AG09319 (cell line): ENCODE data around the gene DCLK3.

Experiments used
- DNase-seq: peaks from one replicate; pipeline ENCODE4 v3.0.0-alpha.2; 2010; ENCODE audit warnings: low read depth; ENCODE audit errors: extremely low read depth
- TF ChIP-seq, protein P1 (sequence below): IDR thresholded peaks from 2 replicates; pipeline ENCODE4 v1.5.1; 2011; ENCODE audit warnings: low read depth, mild to moderate bottlenecking, inconsistent platforms, low read length, moderate library complexity

The DCLK3 gene

GRCh38 chr3:36743826-36744225 is 20.5 kb downstream of the DCLK3 start:
- TF ChIP-seq, protein P1, sequence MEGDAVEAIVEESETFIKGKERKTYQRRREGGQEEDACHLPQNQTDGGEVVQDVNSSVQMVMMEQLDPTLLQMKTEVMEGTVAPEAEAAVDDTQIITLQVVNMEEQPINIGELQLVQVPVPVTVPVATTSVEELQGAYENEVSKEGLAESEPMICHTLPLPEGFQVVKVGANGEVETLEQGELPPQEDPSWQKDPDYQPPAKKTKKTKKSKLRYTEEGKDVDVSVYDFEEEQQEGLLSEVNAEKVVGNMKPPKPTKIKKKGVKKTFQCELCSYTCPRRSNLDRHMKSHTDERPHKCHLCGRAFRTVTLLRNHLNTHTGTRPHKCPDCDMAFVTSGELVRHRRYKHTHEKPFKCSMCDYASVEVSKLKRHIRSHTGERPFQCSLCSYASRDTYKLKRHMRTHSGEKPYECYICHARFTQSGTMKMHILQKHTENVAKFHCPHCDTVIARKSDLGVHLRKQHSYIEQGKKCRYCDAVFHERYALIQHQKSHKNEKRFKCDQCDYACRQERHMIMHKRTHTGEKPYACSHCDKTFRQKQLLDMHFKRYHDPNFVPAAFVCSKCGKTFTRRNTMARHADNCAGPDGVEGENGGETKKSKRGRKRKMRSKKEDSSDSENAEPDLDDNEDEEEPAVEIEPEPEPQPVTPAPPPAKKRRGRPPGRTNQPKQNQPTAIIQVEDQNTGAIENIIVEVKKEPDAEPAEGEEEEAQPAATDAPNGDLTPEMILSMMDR, result no peak
- no peak for DNase-seq

DNA sequence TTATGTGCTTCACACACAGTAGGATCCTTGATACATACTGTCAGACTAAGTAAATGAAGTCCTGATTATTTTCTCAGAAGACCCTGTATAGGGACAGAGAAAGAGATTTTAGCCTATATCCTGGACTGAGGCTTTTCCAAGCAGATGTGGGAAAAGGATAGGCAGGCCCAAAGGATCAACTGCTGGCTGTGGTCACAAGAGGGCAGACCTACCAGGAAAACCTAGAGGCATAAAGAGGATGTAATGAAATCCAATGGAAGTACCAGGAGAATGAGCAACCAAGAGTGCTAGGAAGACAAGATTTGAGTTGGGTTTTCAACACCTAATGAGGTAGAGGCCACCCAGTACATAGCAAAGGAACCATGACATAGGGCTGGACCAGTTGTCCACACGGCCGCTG is 23.1 kb downstream of the DCLK3 start:
- TF ChIP-seq, protein P1, result peak; percentile 22
- DNase-seq, result no peak

- TF ChIP-seq, protein P1, result no peak
- no peak for DNase-seq
Measured at GRCh38 chr3:36740787-36741186, 23.6 kb downstream of the DCLK3 start.

- TF ChIP-seq, protein P1, result no peak
- DNase-seq, result no peak
Measured at GRCh38 chr3:36738702-36739101, 25.7 kb downstream of the DCLK3 start.

DNA sequence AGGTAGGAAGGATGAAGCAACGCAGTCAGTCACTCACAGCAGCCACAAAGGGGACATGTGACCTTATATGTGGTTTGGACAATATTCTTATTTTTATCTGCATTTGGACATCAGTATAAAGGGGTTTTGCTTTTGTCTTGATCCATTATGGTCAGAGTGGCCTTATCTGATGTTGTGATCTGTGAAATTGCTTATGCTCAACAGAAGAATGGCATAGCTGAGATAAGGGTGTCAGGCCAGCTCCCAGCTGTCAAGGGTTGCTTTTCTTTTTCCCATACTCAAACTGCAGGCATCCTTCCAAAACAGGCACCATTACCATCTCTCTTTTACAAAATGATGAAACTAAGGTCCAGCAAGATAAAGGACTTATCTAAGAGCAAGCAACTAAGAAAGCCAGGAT is 28.1 kb downstream of the DCLK3 start:
- no peak for DNase-seq
- TF ChIP-seq, protein P1, result no peak

- TF ChIP-seq, protein P1, result no peak
- DNase-seq, result no peak
Measured at GRCh38 chr3:36734742-36735141, 29.6 kb downstream of the DCLK3 start.

GRCh38 chr3:36733723-36734122 is 30.6 kb downstream of the DCLK3 start:
- TF ChIP-seq, protein P1, result no peak

More at GRCh38 chr3:36733723-36734122, 30.6 kb downstream of the DCLK3 start:
- DNase-seq, result no peak
